OCI-LY3 (cell line): ENCODE results near the gene SLC38A2.

Experiments used
- EZH2phosphoT487 ChIP-seq: fragments of 200-600 bp; shearing (Covaris generic); IDR thresholded peaks from 2 replicates; pipeline ENCODE4 v1.6.1; 2018; ENCODE audit warnings: antibody characterized with exemption, mixed run types, low read depth
- TF ChIP-seq, protein P1 (sequence below): fragments of 200-600, 300-600 bp; sonication (generic); IDR thresholded peaks from 2 replicates; pipeline ENCODE4 v1.5.1; 2014; ENCODE audit warnings: antibody characterized with exemption, low read length, low read depth

DNA sequence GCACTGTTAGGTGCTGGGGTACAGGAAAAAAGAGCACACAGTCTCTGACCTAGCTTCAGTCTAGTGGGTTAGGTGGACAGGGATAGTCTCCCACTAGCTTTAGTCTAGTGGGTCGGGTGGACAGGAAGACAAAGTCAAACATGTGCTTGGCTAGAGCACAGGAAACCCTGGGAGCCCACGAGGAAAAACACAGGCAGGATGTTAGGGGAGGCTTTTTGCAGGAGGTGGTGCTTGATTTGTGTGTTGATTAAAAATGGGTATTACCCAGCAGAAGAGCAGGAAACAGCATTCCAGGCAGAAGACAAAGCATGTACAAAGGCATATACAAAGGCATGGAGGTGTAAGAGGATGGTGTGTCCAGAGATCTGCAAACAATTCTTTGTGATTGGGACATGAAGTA, 23.3 kb downstream of the SLC38A2 start:
- TF ChIP-seq, protein P1, sequence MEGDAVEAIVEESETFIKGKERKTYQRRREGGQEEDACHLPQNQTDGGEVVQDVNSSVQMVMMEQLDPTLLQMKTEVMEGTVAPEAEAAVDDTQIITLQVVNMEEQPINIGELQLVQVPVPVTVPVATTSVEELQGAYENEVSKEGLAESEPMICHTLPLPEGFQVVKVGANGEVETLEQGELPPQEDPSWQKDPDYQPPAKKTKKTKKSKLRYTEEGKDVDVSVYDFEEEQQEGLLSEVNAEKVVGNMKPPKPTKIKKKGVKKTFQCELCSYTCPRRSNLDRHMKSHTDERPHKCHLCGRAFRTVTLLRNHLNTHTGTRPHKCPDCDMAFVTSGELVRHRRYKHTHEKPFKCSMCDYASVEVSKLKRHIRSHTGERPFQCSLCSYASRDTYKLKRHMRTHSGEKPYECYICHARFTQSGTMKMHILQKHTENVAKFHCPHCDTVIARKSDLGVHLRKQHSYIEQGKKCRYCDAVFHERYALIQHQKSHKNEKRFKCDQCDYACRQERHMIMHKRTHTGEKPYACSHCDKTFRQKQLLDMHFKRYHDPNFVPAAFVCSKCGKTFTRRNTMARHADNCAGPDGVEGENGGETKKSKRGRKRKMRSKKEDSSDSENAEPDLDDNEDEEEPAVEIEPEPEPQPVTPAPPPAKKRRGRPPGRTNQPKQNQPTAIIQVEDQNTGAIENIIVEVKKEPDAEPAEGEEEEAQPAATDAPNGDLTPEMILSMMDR = no peak
- TF ChIP-seq EZH2phosphoT487 = no peak
